ENCODE measurements around the gene RLIM.

The RLIM gene

GRCh38 chrX:74613370-74614092, 893 bp downstream of the RLIM start:
- no peaks in the 10 kb centered on the region for H3K9me3 ChIP-seq (ENCODE audit: control insufficient read depth, low read length)
- H3K27me3 ChIP-seq (ENCODE audit: control insufficient read depth, insufficient read depth, low read length) = no peaks in the 10 kb centered on the region
- H3K27ac ChIP-seq = peak overlapping the region; percentile 98
- no peak for TF ChIP-seq CTCF (IDR thresholded peaks at IDR 0.05)
- peaks cover 18% of the 10 kb centered on the region for H3K79me2 ChIP-seq
- H3K4me1 ChIP-seq = no peaks in the 10 kb centered on the region
- H3K9ac ChIP-seq = peak overlapping the region; percentile 61
- H3K36me3 ChIP-seq (ENCODE audit: control insufficient read depth, insufficient read depth, low read length) = no peaks in the 10 kb centered on the region
- peak overlapping the region; percentile 76 for H3K4me2 ChIP-seq (ENCODE audit: low read length)
- H3K4me3 ChIP-seq (ENCODE audit: low read depth, low read length) = peak overlapping the region; percentile 75
- peak overlapping the region; percentile 79 for H2AFZ ChIP-seq

GRCh38 chrX:74606799-74607198, 7.6 kb downstream of the RLIM start:
- Histone ChIP-seq H3K4me2 (ENCODE audit: low read length) (no peak overlapping the region), H3K4me3 (ENCODE audit: low read depth, low read length) (no peak overlapping the region), H3K36me3 (ENCODE audit: control insufficient read depth, insufficient read depth, low read length) (no peaks in the 10 kb centered on the region), H3K4me1 (no peaks in the 10 kb centered on the region), H3K9me3 (ENCODE audit: control insufficient read depth, low read length) (no peaks in the 10 kb centered on the region), H3K27me3 (ENCODE audit: control insufficient read depth, insufficient read depth, low read length) (no peaks in the 10 kb centered on the region), H2AFZ (no peak overlapping the region), H3K27ac (no peak overlapping the region), H3K9ac (no peak overlapping the region), H3K79me2 (peaks cover 22% of the 10 kb centered on the region)
- no peak for TF ChIP-seq CTCF (IDR thresholded peaks at IDR 0.05)

GRCh38 chrX:74606342-74606741, 8.1 kb downstream of the RLIM start:
- H3K9ac ChIP-seq = no peak overlapping the region
- H3K27ac ChIP-seq = no peak overlapping the region
- no peaks in the 10 kb centered on the region for H3K4me1 ChIP-seq
- no peaks in the 10 kb centered on the region for H3K9me3 ChIP-seq (ENCODE audit: control insufficient read depth, low read length)
- H3K36me3 ChIP-seq (ENCODE audit: control insufficient read depth, insufficient read depth, low read length) = no peaks in the 10 kb centered on the region
- H3K27me3 ChIP-seq (ENCODE audit: control insufficient read depth, insufficient read depth, low read length) = no peaks in the 10 kb centered on the region
- H3K4me3 ChIP-seq (ENCODE audit: low read depth, low read length) = no peak overlapping the region
- H3K4me2 ChIP-seq (ENCODE audit: low read length) = no peak overlapping the region
- no peak for TF ChIP-seq CTCF (IDR thresholded peaks at IDR 0.05)
- no peak overlapping the region for H2AFZ ChIP-seq
- peaks cover 23% of the 10 kb centered on the region for H3K79me2 ChIP-seq

- H3K9ac ChIP-seq = no peak overlapping the region
- TF ChIP-seq CTCF (IDR thresholded peaks at IDR 0.05) = no peak
- H3K27me3 ChIP-seq (ENCODE audit: control insufficient read depth, insufficient read depth, low read length) = no peaks in the 10 kb centered on the region
- H3K4me3 ChIP-seq (ENCODE audit: low read depth, low read length) = no peak overlapping the region
- no peak overlapping the region for H3K4me2 ChIP-seq (ENCODE audit: low read length)
- peaks cover 25% of the 10 kb centered on the region for H3K79me2 ChIP-seq
- H3K4me1 ChIP-seq = no peaks in the 10 kb centered on the region
- no peaks in the 10 kb centered on the region for H3K36me3 ChIP-seq (ENCODE audit: control insufficient read depth, insufficient read depth, low read length)
- no peak overlapping the region for H3K27ac ChIP-seq
- no peaks in the 10 kb centered on the region for H3K9me3 ChIP-seq (ENCODE audit: control insufficient read depth, low read length)
- no peak overlapping the region for H2AFZ ChIP-seq
These were observed 11.4 kb downstream of the RLIM start for GRCh38 chrX:74603040-74603439.

GRCh38 chrX:74602142-74602541, 12.3 kb downstream of the RLIM start:
- no peak for TF ChIP-seq CTCF (IDR thresholded peaks at IDR 0.05)
- no peaks in the 10 kb centered on the region for H3K9me3 ChIP-seq (ENCODE audit: control insufficient read depth, low read length)
- no peak overlapping the region for H3K27ac ChIP-seq
- no peak overlapping the region for H3K4me3 ChIP-seq (ENCODE audit: low read depth, low read length)
- H3K9ac ChIP-seq = no peak overlapping the region
- no peaks in the 10 kb centered on the region for H3K4me1 ChIP-seq
- H3K79me2 ChIP-seq = peaks cover 25% of the 10 kb centered on the region
- no peaks in the 10 kb centered on the region for H3K27me3 ChIP-seq (ENCODE audit: control insufficient read depth, insufficient read depth, low read length)
- H3K4me2 ChIP-seq (ENCODE audit: low read length) = no peak overlapping the region
- no peak overlapping the region for H2AFZ ChIP-seq
- H3K36me3 ChIP-seq (ENCODE audit: control insufficient read depth, insufficient read depth, low read length) = no peaks in the 10 kb centered on the region
